GM18508 (cell line): ENCODE measurements around the gene SEMA3C.
"Not testable (repeated sequence)": the region's sequence is repeated elsewhere in the genome, so short reads cannot be mapped to it uniquely, and the experiment has no call there.

Source experiments
- ATAC-seq: cut with Tn5 transposase; IDR thresholded peaks from one replicate; pipeline ENCODE4 v1.9.1; 2021; ENCODE audit warnings: moderate number of reproducible peaks; ENCODE audit not compliant: insufficient read depth, unreplicated experiment

Gene SEMA3C

DNA sequence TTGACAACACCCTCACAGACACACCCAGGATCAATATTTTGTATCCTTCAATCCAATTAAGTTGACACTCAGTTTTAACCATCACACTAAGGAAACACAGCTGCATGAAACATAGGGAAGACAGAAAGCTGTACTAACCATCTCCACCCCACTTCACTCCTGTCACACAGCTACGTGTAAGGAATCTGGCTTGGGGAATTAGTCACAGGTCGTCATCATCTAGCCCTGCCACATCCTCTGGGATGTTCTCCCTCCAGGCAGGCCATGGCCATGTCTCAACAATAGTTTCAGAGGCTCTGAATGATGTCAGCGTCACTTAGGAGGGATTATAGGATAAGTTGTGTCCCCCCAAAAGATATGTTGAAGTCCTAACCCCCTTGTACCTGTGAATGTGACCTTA lies 10.8 kb upstream of the SEMA3C start:
- ATAC-seq, result no peak

DNA sequence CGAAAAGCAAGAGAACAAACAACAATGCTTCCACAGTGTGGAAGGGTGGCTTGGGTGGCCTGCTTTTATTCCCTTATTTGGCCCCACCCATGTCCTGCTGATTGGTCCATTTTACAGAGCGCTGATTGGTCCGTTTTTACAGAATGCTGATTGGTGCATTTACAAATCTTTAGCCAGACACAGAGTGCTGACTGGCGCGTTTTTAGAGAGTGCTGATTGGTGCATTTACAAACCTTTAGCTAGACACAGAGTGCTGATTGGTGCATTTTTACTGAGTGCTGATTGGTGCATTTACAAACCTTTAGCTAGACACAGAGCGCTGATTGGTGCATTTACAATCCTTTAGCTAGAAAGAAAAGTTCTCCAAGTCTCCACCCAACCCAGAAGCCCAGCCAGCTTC lies 8.1 kb upstream of the SEMA3C start:
- ATAC-seq, result not testable (repeated sequence)

DNA sequence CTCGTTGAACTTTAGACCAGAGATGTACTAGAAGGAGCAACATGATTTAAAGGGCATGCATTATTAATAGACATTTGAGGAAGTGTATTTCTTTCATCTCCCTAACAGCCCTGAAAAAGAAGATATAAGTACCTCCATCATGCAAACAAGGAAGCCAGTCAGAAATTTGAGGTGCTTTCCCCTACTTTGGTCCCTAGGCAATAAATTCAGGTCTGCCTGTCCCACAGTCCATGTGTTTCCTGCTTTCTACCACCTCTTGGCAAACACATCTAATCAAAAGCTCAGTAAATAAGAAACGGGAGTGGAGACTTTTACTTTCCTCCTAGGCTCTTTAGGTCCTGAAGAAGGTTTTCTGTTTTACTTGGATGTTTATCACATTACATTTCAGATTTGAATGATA lies 5.2 kb upstream of the SEMA3C start:
- no peak for ATAC-seq

DNA sequence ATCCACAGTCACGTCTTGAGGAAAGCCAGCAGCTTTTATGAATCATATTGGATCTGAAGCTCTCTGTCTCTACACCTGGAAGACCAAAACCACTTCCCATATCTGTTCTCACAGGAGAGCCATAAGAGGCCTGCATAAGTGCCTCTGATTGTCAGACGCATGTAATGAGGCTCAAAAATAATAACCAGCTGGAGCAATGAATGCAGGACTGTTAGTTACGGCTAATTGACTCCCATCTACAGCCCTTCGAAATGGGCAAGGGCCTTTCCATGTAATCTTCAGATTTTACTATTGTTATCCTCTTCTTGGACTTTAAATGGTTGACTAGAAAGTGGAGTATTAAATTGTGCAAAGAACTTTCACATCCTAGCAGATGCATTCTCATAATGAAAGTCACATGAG lies 4.4 kb upstream of the SEMA3C start:
- ATAC-seq, result no peak

DNA sequence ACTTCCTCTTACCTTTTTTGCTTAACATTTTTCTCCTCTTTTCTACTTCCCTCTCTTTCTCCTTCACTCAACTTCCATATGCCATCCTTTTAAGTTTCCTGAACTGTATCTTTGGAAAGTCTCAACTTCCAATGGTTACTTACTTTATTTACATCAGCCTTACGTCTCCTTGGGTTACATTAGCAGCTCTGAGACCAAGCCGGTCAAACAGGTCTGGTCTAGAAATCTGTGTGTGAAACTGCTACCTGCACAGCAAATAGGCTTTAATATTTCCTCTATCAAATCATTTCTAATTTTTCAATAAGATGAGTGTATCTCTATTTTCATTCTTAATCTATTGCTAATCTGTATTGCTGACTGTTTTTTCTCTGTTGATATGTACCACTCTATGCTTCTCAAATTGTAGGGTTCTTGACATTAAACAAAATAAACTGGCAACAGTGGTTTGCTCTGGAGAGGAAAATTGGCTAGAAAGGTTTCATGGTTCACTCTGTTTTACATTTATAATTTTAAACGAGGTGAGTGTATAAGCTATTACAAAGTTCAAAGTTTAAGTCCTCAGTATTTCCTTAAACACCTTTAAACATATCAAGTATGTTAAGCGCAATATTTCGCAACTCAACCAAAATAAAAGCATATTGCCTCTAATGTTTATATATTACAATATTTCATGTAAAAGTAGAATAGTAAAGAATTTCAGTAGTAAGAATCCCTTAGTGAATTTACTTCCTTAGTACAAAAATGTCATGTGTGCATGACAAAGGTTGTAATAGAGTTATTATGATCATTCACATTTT lies 3.6 kb upstream of the SEMA3C start:
- ATAC-seq, result no peak

DNA sequence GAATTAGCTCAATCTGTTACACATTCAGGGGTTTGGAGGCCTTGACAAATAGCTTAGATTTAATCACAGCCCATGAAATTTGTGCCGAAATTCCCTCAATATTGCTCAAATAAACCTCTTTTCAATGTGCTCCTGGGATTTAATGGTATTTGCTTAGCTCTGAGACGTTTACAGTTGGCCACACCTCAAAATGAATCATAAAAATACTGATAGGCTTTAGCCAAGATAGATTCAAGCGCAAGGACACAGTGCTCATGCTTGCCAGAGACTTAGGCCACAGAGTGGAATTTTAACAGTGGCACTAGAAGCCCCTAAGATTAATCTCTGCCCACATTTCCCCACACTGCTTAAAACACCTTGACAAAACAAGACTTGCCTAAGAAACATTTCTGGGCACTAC lies 2.3 kb upstream of the SEMA3C start:
- no peak for ATAC-seq

DNA sequence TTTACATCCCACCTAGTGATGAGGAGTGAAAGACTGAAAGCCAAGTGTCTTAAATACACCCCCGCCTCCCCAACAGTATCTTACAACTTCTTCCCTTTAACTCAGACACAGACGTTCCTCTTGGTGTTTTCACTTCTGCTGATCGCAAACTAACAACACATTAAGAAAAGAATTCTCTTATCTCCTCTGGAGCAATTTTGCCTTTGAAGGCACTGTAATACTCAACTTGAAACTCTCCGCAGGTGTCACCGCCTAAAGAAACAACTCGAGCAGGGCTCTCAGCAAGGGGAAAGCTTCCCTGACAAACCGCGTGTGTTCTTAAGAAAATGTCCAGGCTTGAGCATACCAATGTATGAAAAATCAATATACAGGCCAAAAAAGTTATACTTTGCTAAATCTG lies 452 bp downstream of the SEMA3C start:
- no peak for ATAC-seq

DNA sequence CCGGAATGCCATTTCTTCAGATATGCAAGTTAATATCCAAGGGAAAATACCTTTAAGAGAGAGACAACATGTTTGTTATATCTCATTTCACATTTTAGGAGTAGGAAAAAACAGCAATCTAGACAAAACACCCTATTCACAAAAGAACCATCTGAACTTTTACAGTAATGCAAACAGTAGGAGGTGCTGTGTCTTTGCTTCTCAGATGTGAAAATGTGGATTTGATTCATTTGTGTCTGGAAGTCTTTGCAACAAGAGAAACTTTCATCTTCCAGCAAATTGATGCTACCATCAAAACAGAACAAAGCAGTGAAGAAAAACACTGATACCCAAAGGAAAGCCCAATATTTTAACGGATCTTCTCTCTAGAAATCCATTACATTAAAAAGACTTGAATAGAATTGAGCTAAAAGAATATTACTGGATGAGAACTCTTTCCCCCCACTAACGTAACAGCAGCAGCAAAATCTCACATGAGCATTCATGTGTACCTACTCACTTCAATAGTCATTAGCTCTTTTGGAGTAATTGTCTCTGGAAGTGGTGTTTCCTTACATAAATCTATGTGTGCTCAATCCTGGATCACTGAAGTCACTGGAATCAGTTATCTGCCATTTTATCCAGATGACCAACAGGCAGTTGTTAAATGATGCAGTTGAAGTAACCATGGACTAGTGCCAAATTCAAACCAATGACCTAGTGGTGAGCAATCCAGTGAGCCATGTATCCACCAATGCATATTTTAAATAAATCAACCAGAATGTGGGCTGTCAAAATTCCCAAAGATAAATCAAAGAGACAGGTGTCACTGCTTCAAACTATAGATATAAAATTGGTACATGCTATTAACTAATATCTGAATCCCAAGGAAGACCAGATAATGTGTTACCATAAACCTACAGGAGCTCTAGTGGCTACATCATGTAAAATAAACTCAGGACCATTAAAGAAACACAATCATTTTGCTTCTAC lies 1.8 kb downstream of the SEMA3C start:
- no peak for ATAC-seq

DNA sequence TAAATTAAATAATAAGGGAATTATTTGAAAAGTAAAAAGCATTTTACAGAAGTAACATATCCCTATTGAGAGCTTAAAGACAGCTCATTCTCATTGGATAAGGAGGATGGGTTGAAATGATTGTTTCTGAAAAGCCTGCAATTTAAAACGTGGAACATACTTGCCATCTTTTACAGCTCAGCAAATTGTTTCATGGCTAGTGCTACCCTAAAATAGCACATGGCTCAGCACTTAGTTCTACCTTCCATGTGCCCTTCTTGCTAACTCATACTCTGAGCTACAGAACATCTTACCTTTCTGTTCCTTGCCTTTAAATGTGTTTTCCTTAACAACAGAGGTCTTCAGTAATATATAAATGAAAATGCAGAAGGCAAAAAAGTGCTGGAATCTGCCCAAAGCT lies 8.6 kb downstream of the SEMA3C start:
- ATAC-seq, result no peak

DNA sequence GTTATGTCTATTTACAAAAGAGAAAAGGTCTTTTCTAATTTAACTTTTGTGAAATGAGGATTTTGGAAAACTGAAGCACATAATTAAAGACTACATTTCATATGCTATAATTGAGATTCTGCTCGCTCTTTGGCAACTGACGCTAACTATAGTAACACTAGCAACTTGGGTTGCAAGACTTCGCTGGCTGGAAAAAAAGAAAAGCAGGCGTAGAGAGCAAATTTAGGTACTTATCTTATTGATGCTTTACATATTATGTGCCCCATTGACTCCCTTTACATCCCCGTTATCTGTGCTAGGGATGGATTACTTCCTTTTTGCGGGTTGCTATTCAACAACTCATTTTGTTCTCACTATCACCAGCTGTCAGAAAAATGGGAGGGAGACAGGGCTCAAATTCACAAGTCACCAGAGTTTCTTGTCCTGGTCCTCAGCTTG lies 10.5 kb downstream of the SEMA3C start:
- no peak for ATAC-seq

DNA sequence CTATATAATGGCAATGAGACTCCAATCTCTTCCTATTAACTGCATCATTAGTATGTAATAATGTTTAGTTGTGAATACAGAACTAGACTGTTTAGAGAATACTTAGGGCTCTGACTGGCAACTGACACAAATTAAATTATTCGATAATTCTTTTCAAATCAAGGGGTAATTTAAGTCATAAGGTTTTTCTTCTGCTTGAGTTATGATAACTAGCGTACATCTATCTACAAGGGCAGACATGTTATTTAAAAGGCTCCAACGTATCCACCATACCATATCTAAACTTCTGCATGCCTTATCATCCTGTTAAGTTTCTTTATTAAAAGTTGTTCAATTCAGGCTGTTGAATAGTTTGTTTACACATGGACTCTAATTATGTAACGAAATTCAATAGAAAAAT lies 11.2 kb downstream of the SEMA3C start:
- no peak for ATAC-seq

DNA sequence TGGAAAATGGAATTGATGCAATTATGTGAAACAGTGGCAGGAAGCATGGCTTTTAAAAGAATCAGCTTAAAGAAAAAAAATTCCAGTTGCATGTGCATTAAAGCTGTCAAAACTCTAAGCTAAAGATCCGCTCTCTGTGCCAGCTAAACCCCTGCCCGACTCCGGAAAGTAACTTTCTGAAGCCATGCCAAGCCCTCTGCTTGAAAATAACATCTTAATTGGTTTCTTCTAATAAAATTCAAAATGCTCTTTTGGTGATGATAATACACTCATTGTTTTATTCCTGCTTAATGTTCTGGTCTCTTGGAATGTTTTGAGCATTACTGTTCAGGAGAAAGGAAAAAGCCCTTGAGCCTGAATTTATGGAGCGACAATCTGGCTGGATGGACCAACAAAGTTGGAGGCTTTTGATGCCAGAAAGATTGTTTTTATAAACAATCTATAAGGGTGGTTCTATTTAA lies 11.7 kb downstream of the SEMA3C start:
- ATAC-seq, result no peak

DNA sequence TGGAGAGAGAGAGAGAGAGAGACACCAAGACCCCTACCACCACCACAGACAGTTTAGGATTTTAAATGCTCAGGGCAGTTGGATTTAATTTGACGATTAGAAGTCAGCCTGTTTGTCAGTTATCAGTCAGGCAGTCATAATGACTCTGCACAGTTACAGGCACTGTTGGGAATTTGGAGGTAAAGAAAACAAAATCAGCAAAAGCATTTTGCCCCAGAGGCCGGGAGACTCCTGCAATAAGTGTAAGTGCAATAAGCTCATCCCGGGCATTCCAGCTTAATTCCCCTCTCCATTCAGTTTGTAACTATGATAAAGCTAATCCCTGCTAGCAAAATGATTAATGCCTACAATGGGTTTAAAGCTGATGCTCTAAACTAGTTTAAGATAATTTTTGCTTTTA lies 13.5 kb downstream of the SEMA3C start:
- no peak for ATAC-seq

DNA sequence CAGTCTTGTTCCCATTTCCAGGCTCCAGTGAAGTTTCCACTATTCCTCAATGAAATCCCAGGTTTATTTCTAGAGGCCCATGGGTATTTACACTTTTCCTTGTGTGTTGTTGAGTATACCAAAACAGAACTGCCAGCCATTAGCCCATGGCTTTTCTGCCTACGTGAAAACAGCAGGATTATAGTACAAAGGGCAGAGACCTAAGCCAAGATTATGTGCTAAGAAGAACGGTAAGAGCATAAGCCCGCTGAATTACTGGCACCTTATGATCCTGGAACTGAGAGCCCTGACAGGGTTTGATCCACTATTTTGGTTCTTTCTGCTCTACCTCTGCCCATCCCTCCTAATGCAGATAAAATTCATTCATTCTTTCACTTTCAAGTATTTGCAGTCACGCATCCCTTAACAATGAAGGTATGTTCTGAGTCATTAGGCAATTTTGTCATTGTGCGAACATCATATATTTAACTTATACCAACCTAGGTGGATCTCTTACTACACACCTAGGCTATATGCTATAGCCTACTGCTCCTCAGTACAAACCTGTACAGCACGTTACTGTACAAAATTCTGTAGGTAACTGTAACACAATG lies 16.0 kb downstream of the SEMA3C start:
- no peak for ATAC-seq

DNA sequence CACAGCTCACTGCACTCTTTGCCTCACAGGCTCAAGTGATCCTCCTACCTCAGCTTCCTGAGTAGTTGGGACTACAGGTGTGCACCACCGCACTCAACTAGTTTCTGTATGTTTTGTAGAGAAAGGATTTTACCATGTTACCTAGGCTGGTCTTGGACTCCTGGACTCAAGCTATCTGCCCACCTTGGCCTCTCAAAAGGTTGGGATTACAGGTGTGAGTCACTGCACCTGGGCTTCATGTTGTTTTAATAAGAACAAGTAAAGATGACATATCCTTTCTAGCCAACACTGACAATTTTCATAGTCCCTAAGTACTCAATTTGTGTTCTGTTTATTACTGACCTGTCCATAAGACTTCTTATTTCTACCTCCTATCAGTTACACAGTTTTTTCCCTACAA lies 16.8 kb downstream of the SEMA3C start:
- ATAC-seq, result no peak

DNA sequence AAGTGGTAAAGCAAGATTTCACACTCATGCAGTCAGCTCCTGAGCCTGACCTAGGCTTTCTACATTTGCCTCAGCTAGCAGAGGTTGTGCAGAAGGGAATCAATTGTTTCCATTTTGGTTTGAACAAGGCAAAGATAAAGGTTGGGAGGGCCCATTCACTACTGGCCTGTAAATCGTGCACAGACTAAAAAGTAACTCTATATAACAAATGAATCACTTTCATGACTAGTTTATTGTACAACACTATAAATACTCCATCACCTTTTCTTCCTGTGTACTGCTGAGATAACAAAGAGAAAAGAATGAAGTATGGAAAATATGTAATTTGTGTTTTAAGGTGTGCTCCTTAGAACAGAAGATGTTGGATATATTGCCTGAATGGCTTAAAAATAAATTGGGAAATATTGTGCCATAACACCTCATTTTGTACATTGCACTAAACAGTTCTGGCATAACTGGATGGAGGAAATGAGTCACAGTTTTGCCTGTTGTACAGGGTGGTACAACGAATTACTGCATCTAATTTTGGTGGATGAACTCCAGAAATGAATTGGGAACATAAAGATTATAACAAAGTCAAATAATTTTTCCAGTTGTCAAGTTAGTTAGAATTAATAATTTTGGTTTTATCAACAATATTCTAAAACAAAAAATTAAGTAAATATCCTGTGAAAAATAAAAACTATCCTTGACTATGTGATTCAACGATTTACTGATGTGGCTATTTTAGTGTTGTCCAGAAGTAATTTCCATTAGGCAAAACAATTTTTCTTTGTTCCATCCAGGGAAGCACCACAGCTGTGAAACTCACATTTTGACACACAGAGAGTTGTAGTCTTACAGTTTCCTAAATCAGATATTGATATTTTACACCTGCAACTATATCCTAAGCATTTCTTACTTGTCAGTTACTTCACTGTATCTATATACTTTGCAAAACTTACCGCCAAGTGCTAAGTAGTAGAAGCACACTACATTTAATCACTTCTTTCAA lies 18.0 kb downstream of the SEMA3C start:
- ATAC-seq, result no peak

DNA sequence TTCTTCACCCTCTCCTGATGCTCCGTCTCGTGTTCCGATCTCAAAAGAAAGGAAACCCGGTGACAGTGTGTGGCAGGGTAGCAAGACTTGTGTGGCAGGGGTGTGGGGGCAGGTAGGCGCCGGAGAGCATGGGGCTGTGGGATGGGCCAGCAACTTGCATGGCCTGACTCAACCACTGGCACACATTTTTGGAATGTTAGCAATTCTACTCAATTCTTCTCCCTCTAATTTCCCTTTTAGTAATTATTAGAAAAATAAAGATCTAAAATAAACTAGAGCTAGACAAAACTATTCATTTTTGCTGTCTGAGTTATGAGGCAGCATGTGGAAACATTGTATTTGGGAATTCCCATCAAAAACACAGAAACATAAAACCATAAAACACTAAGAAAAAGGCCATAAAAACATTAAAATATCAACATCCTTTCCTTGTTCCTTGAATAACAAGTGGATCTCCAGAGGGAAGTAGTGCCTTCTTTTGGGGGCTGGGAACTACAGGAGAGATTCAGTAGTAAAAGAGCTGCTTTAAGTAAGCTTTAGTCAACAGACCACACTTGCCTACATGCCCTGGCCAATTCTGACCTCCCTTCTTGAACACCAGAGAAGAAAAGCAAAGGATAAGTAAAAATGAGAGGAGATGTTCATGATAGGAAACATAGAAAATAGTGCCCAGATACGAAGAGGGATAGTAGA lies 21.8 kb downstream of the SEMA3C start:
- ATAC-seq, result no peak

DNA sequence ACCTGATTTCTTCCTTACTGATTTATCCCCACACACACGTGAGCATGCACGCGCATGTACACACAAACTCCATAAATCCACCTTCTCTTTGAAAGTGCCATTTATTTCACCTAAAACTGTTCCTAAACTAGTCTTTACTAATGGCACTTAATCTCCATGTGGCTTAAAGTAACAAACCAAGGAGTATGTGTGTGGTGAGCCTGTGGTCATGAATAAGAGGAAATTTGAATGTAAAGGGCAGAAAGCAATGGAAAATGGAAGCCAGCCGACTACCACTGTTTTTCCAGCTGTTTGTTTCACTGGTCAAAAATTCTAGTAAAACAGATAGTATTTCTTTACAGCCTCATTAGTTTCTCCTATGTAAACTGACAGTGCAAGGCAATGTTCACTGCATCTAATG lies 23.8 kb downstream of the SEMA3C start:
- ATAC-seq, result no peak

DNA sequence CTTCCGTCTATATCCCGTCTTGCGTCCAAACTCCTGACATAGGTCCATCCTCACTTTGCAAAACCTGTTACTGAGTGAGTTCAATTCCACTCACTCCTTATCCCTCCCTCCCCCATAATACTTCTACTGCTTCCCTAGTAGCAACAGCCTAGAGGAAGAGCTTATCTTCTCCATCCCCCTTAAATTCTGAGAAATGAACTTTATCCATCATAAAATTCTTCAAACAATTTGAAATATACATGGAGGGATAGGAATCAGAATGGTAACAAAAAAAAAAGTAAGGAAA lies 27.6 kb downstream of the SEMA3C start:
- no peak for ATAC-seq
